Measurements from ENCODE around the gene P2RY11. TPM values are rescaled to one million over a fixed set of nuclear protein-coding genes. Genes with fewer than 3 reads are reported as not detected.
A peak's percentile ranks its signal among the peaks of the same experiment; 100 is the strongest.

Gene P2RY11
- total RNA-seq, 1 donor from 2014 or later = 62.5 TPM

GRCh38 chr19:10113592-10113963, 2.1 kb downstream of the P2RY11 start:
- Mint-ChIP-seq H3K36me3 (ENCODE audit: low read depth) (peaks cover 66% of the 10 kb centered on the region), H3K9me3 (no peaks in the 10 kb centered on the region), H3K27me3 (no peaks in the 10 kb centered on the region), H3K27ac (peak overlapping the region; percentile 91), H3K4me3 (no peak overlapping the region), H3K4me1 (peaks cover 38% of the 10 kb centered on the region)
- intact Hi-C loops (cut with micrococcal nuclease) = loop anchor here (2.0 to 10.0 kb wide), 2 partner anchors 15 to 179 kb away; partner anchors contain the start of gene OLFM2
- no peak for DNase-seq

GRCh38 chr19:10113964-10114650, 2.6 kb downstream of the P2RY11 start:
- no peak for DNase-seq
- no peaks in the 10 kb centered on the region for H3K9me3 Mint-ChIP-seq
- peaks cover 68% of the 10 kb centered on the region for H3K36me3 Mint-ChIP-seq (ENCODE audit: low read depth)
- peak overlapping the region; percentile 63 for H3K27ac Mint-ChIP-seq
- peaks cover 42% of the 10 kb centered on the region for H3K4me1 Mint-ChIP-seq
- no peak overlapping the region for H3K4me3 Mint-ChIP-seq
- H3K27me3 Mint-ChIP-seq = no peaks in the 10 kb centered on the region
- intact Hi-C loops (cut with micrococcal nuclease) = loop anchor here (2.0 to 10.0 kb wide), 2 partner anchors 15 to 179 kb away; partner anchors contain the start of gene OLFM2

- H3K27ac Mint-ChIP-seq = peak overlapping the region; percentile 63
- H3K4me1 Mint-ChIP-seq = peaks cover 38% of the 10 kb centered on the region
These were observed 3.3 kb downstream of the P2RY11 start for GRCh38 chr19:10114651-10115391.

GRCh38 chr19:10115392-10116084, 4.0 kb downstream of the P2RY11 start:
- H3K27ac Mint-ChIP-seq = peak overlapping the region; percentile 34

More at GRCh38 chr19:10114651-10115391, 3.3 kb downstream of the P2RY11 start:
- H3K9me3 Mint-ChIP-seq = no peaks in the 10 kb centered on the region
- H3K4me3 Mint-ChIP-seq = no peak overlapping the region
- peak; percentile 59 for DNase-seq
- H3K36me3 Mint-ChIP-seq (ENCODE audit: low read depth) = peaks cover 64% of the 10 kb centered on the region
- intact Hi-C loops (cut with micrococcal nuclease) = loop anchor here (10.0 kb wide), 1 partner anchor 180 kb away; the partner anchor contains the start of gene OLFM2
- no peaks in the 10 kb centered on the region for H3K27me3 Mint-ChIP-seq

GRCh38 chr19:10116085-10116865, 4.8 kb downstream of the P2RY11 start:
- DNase-seq = peak; percentile 60
- intact Hi-C loops (cut with micrococcal nuclease) = loop anchor here (10.0 kb wide), 1 partner anchor 181 kb away; the partner anchor contains the start of gene OLFM2
- peaks cover 54% of the 10 kb centered on the region for H3K36me3 Mint-ChIP-seq (ENCODE audit: low read depth)

More at GRCh38 chr19:10115392-10116084, 4.0 kb downstream of the P2RY11 start:
- Mint-ChIP-seq H3K4me1 (peaks cover 35% of the 10 kb centered on the region), H3K36me3 (ENCODE audit: low read depth) (peaks cover 58% of the 10 kb centered on the region), H3K27me3 (no peaks in the 10 kb centered on the region), H3K4me3 (no peak overlapping the region), H3K9me3 (no peaks in the 10 kb centered on the region)
- no peak for DNase-seq
- intact Hi-C loops (cut with micrococcal nuclease) = loop anchor here (10.0 kb wide), 1 partner anchor 181 kb away; the partner anchor contains the start of gene OLFM2

GRCh38 chr19:10116866-10117616, 5.5 kb downstream of the P2RY11 start:
- Mint-ChIP-seq H3K4me1 (peaks cover 26% of the 10 kb centered on the region), H3K36me3 (ENCODE audit: low read depth) (peaks cover 50% of the 10 kb centered on the region), H3K27ac (no peak overlapping the region)

More at GRCh38 chr19:10116085-10116865, 4.8 kb downstream of the P2RY11 start:
- no peaks in the 10 kb centered on the region for H3K9me3 Mint-ChIP-seq
- H3K4me1 Mint-ChIP-seq = peaks cover 33% of the 10 kb centered on the region
- H3K27ac Mint-ChIP-seq = peak overlapping the region; percentile 34
- no peaks in the 10 kb centered on the region for H3K27me3 Mint-ChIP-seq
- peak overlapping the region; percentile 34 for H3K4me3 Mint-ChIP-seq

GRCh38 chr19:10118960-10119359, 7.5 kb downstream of the P2RY11 start:
- Mint-ChIP-seq H3K4me3 (peak overlapping the region; percentile 98), H3K36me3 (ENCODE audit: low read depth) (peaks cover 38% of the 10 kb centered on the region), H3K9me3 (no peaks in the 10 kb centered on the region), H3K27ac (peak overlapping the region; percentile 78), H3K4me1 (peaks cover 15% of the 10 kb centered on the region), H3K27me3 (no peaks in the 10 kb centered on the region)
- DNase-seq = peak; percentile 66
- intact Hi-C loops (cut with micrococcal nuclease) = loop anchor here (10.0 kb wide), 1 partner anchor 184 kb away; the partner anchor contains the start of gene OLFM2

More at GRCh38 chr19:10116866-10117616, 5.5 kb downstream of the P2RY11 start:
- intact Hi-C loops (cut with micrococcal nuclease) = loop anchor here (10.0 kb wide), 1 partner anchor 182 kb away; the partner anchor contains the start of gene OLFM2
- no peak overlapping the region for H3K4me3 Mint-ChIP-seq
- H3K9me3 Mint-ChIP-seq = no peaks in the 10 kb centered on the region
- no peak for DNase-seq
- H3K27me3 Mint-ChIP-seq = no peaks in the 10 kb centered on the region

- H3K9me3 Mint-ChIP-seq = no peaks in the 10 kb centered on the region
- peaks cover 14% of the 10 kb centered on the region for H3K4me1 Mint-ChIP-seq
- no peaks in the 10 kb centered on the region for H3K27me3 Mint-ChIP-seq
- H3K4me3 Mint-ChIP-seq = no peak overlapping the region
- DNase-seq = no peak
- intact Hi-C loops (cut with micrococcal nuclease) = loop anchor here (1.0 kb wide), 1 partner anchor 14 kb away; the partner anchor contains the start of gene PPAN
- H3K36me3 Mint-ChIP-seq (ENCODE audit: low read depth) = peaks cover 31% of the 10 kb centered on the region
- no peak overlapping the region for H3K27ac Mint-ChIP-seq
These were observed 9.2 kb downstream of the P2RY11 start for GRCh38 chr19:10120538-10121189.

GRCh38 chr19:10122045-10122444, 10.6 kb downstream of the P2RY11 start:
- peaks cover 19% of the 10 kb centered on the region for H3K36me3 Mint-ChIP-seq (ENCODE audit: low read depth)
- peaks cover 11% of the 10 kb centered on the region for H3K4me1 Mint-ChIP-seq
- no peaks in the 10 kb centered on the region for H3K27me3 Mint-ChIP-seq
- H3K4me3 Mint-ChIP-seq = no peak overlapping the region
- H3K9me3 Mint-ChIP-seq = no peaks in the 10 kb centered on the region
- no peak overlapping the region for H3K27ac Mint-ChIP-seq
- intact Hi-C loops (cut with micrococcal nuclease) = no loop called here
- no peak for DNase-seq

GRCh38 chr19:10124429-10124828, 12.9 kb downstream of the P2RY11 start:
- H3K27me3 Mint-ChIP-seq = no peaks in the 10 kb centered on the region
- H3K27ac Mint-ChIP-seq = no peak overlapping the region
- no peak overlapping the region for H3K4me3 Mint-ChIP-seq
- DNase-seq = no peak
- peaks cover 4% of the 10 kb centered on the region for H3K4me1 Mint-ChIP-seq
- intact Hi-C loops (cut with micrococcal nuclease) = no loop called here
- H3K36me3 Mint-ChIP-seq (ENCODE audit: low read depth) = peaks cover 10% of the 10 kb centered on the region
- H3K9me3 Mint-ChIP-seq = no peaks in the 10 kb centered on the region

- H3K27ac Mint-ChIP-seq = no peak overlapping the region
- H3K4me1 Mint-ChIP-seq = no peaks in the 10 kb centered on the region
- H3K36me3 Mint-ChIP-seq (ENCODE audit: low read depth) = peaks cover 13% of the 10 kb centered on the region
- H3K4me3 Mint-ChIP-seq = no peak overlapping the region
- no peaks in the 10 kb centered on the region for H3K9me3 Mint-ChIP-seq
- no peaks in the 10 kb centered on the region for H3K27me3 Mint-ChIP-seq
- DNase-seq = no peak
- intact Hi-C loops (cut with micrococcal nuclease) = no loop called here
These were observed 14.7 kb downstream of the P2RY11 start for GRCh38 chr19:10126213-10126639.

GRCh38 chr19:10132905-10133304, 21.4 kb downstream of the P2RY11 start:
- H3K4me1 Mint-ChIP-seq = no peaks in the 10 kb centered on the region
- no peak for DNase-seq
- intact Hi-C loops (cut with micrococcal nuclease) = no loop called here
- no peak overlapping the region for H3K4me3 Mint-ChIP-seq
- H3K27me3 Mint-ChIP-seq = no peaks in the 10 kb centered on the region
- peaks cover 28% of the 10 kb centered on the region for H3K36me3 Mint-ChIP-seq (ENCODE audit: low read depth)
- H3K9me3 Mint-ChIP-seq = no peaks in the 10 kb centered on the region
- H3K27ac Mint-ChIP-seq = no peak overlapping the region
